HG03159 (cell line): ENCODE measurements around the gene WASF2.
"Not testable (repeated sequence)": the region's sequence is repeated elsewhere in the genome, so short reads cannot be mapped to it uniquely, and the experiment has no call there.

ENCODE experiments used
- ATAC-seq: cut with Tn5 transposase; IDR thresholded peaks from one replicate; pipeline ENCODE4 v1.9.1; 2021; ENCODE audit warnings: mild to moderate bottlenecking, moderate library complexity; ENCODE audit not compliant: unreplicated experiment

Gene WASF2

DNA sequence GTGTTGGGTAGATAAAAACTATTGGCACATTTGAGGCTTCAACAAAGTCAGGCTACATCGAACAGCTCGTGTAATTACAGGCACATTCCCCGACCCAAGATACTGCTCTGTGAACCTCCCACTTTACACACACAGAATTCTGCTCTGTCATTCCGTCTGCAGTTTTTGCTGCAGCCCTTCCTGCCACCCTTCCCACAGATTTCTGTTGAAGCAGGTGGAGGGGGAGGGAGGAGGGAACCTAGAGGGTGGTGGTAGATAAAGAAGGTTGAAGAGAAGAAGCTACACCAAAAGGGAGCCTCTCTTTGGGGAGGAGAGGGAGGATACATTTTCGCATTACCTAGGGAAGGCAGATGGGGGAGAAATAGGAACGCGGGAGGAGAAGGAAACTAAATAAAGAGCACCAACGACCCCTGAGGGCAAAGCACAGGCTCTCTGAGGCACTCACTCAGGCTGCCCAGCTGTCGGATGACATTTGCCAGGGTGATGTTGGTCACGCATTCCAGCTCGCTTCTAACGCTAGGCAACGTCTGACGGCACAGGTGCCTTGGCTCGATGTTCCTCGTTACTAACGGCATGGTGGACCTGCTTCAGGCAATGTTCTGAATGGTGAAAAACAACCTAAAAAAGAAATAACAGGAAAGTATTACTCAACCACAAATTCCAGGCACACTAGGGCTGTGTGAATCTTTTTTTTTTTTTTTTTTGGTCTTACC lies 61.5 kb downstream of the WASF2 start:
- no peak for ATAC-seq

DNA sequence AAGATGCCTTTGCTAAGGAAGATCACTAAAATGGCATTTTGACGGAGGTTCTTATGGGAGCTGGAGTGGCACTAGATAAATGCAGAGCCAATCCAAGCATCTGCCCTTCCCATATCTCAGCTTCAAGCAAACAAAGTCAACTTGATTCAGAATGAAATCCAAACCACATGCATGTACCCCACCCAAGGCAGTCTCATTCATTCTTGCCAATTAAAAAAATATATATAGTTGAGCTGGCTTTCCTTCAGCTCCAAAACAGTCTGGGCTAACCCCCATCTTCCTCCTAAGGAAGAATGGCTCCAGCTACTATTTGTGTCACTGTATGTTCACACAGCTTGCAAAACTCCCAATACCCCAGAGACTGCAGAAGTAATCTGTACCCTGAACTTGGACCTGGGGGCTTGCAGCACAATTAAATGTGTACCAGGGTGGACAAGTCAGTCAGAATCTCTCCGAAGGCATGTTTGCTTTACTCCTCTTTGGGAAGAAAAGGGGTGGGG lies 62.1 kb downstream of the WASF2 start:
- ATAC-seq, result no peak

DNA sequence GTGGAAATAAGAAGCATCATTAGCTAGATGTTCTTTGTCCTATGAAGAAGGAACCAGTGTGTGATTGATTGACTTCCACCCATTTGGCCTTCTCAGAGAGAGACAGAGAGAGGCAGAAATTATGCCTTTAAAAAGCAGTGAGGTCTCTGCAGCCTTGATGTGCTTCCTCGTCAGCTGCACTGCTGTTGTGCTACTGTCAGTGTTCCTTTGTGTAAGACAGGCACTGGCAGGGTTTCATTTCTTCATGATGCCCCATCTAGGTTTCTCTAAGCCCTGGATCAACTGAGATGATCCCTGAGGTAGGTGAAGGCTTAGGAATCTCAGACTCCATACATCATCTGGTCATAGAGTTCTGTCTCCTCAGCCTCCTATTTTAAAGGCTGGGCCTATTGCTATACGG lies 62.6 kb downstream of the WASF2 start:
- ATAC-seq, result no peak

DNA sequence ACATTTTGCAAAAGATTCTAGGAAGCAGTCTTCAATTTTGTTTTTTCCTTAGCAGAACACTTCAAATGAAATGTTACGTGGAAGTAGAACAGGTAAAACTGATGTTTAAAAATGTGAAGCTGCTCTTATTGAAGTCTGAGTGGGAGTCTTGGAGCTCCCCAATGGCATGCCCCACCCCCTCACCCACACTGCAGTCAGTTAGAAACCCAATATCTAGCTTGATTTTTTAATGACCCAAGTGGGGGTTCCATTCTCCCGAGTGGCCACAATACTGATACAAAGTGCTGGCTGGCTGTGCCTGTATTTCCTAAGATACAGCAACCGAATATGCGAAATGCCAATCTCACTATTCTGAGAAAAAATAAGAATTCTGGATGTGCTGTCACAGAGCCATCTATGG lies 66.3 kb downstream of the WASF2 start:
- no peak for ATAC-seq

DNA sequence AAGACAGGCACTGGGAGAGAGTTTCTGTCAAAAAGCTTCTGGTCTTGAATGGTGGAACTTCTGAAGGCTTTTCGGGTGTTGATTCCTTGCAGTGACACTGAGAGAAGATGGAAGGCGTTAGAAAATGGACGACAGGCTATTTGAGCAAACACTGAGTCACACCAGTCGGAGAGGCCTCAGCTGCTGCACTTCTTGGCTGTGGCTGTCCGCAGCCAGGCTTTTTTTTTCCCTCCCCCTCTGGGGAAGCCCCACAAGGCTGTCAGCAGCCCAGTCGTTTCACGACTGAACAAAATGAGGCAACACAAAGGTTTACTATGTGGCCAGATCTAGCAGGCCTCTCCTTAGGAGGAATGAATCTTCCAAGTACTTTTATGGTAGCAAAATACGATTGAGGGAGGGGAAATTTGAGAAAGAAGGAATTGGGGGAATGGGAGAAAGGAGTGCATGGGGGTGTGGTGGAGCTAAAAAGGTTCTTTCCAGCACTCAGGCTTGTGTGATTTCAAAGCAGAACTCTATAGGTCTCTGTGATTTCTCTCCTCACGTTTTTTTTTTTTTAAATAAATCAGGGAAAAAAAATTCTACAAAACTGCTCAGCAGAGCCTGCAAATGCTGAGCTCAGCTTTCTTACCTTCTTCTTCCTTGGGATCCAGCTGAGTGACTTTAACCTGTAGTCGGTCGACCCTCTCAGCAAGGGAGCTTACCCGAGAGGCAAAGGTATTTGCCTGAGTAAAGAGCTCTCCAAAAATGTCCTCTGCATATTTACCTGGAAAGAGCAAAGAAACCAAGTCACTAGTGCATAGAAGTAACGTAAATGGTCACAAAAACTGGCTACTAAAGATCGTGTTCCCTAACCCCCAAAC lies 71.4 kb downstream of the WASF2 start:
- peak; percentile 63 for ATAC-seq

DNA sequence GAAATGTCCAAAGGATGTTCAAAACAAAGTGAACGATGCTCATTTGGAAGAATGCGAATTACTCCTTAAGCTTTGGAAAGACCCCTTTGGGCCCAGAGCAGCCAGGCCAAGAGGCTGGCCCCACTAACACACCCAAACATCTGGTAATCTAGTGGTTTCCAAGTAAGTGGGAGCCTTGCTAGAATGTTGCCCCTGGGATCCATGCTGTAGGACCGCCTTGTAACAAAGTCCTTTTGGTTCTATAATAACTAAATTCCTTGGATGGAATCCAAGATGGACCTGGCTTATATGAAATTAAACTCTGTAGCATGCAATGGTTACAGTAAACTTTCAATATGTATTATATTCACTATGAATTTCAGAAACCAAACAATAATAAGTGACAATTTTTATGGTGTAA lies 72.3 kb downstream of the WASF2 start:
- no peak for ATAC-seq

DNA sequence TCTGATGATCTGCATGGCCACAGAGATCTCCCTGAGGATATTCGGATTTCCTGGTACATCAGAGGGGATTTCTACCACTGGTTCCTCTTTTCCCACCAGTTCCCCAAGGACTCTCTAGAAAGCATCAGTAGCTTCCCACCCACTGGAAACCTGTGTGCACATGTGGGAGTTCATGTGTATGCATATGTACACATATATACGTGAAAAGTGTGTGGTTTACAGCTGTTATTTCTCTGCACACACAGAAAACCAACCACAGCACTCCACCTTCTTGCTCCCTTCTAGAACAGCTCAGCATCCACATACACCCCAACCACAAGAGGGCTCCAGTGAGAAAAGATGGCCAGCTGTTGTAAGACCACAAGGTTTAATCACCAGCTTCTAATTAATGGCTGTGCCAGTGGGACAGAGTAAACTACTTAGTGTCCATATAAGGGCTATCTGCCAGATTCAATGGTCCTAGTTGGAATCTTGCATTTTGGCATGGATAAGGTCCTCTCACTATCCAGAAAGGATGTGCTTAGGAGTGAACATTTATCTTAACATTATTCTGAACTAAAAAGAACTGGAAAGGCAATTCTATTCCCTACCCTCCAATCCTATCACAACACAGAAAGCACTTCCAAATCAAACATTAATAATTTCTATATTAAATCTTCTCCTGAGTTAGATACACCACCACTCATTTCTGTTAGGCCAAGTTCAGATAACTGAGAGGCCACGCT lies 73.4 kb downstream of the WASF2 start:
- no peak for ATAC-seq

DNA sequence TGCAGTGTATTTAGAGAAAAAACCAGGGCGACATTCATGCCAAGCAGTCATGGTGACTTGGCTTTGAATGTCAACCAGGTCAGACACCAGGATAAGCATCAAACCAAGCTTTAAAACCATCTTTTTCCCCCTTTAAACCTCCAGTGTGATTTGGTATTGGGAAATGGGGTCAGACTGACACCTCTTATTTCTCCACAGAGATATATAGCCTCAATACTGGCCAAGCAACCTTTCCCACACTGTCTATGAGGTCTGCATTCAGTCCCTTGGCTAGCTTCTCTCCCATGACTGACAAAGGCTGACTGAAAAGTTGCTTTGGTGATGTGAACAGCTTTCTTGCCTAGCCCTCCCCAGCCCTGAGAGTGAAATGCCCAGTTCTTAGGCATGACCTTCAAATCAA lies 75.9 kb downstream of the WASF2 start:
- ATAC-seq, result no peak

DNA sequence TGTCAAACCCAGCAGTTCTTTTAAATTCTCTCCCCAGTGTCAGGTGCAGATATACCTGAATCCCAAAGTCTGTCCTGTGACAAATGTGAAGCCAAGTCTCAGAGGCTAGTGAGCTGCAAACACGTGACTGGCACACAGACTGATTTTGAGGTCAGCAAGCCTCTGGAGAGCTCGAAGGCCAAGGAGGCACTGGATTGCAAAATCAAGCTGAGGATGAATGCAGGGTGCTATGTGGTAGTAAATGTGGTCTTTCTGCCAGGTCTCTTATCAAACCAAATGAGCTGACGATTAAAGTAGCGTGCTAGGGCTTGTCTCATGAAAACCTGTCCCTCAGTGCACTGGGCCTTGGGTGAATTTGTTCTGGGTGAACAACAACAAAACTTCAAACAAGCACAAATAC lies 77.0 kb downstream of the WASF2 start:
- no peak for ATAC-seq

DNA sequence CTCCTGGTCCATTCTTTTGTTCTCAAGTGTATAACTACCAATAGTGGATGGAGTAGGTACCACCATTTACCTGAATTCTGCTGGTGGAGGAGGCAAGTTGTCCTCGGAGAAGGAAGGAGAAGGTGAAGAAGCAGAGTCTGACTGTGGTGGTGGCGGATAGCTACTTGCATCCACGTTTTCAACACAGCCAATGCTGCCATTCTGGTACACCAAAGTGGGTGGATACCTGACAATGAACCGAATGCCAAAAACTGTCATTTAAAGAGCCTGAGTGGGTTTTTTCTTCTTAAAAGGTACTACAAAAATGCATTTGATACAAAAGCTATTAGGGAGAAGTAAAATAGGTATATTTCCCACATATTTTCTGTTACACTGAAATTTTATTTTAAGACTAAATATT lies 77.5 kb downstream of the WASF2 start:
- ATAC-seq, result no peak

DNA sequence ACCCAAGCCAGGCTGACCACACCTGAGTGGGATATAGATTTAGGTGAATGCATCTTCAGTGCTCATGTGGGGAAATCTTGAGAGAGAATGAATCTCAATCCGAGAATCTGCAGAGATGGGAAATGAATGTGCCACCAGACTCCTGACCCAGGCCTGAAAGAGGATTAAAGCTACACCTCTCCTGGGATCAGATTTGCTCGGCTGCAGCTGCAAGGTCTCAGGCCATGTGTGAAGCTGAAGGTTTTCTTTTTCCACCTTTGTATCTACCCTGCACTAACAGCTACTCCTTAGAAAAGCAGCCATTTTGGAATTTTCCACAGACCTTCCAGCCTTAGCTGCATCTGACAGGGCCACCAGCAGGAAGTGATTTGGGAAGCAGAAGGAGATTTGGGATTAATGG lies 79.3 kb downstream of the WASF2 start:
- no peak for ATAC-seq

DNA sequence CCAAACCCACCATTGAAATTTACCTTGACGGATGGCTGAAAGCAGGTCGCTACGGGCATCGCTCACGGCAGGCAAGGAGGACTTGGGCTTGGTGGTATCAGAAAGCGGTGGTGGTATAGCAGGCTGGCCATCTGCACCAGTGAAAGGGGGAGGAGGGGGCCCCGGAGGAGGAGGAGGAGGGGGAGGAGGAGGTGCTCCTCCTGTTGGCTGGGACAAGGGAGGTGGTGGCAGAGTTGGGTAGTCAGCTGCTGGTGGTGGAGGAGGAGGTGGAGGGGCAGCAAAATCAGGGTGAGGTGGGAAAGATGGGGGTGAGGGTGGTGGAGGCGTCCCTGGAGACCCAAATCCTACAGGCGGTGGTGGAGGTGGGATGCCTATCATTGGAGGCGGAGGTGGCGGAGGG lies 80.3 kb downstream of the WASF2 start:
- ATAC-seq, result no peak

DNA sequence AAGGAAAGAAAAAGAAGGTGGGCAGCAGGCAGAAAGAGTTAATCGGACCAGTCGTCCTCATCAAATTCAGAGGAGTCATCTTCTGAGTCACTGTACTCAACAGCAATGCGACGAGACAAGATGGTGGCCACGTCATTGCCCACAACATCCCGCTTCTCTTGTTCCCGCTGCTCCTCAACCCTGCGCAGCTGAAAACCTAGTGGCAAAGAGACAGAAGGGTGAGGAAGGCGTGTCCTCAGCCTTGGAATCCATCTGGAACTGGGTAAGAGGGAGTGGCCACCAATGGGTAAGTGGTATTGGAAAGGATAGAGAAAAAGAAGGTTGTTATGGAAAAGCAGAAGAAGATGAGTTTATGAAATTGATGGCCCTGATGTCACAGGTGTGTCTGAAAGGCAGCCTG lies 81.8 kb downstream of the WASF2 start:
- ATAC-seq, result no peak

DNA sequence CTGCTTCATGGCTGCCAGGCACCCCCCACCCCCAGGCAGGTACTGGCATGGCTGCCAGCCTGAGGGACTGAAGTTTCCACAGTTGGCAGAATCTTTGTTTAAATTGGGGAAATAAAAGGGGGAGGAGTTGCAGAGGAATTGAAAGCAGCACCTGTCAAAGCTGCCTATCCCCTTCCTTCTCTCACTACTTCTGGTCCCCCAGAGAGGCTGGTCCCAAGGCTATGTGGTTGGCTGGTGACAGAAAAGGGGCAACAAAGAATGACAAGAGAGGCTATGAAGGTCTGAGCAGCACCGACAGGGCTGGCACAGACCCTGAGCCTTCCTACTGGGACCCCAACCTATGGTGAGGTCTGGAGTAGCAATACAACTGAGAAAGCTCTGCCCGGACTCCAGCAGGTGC lies 83.2 kb downstream of the WASF2 start:
- not testable (repeated sequence) for ATAC-seq

DNA sequence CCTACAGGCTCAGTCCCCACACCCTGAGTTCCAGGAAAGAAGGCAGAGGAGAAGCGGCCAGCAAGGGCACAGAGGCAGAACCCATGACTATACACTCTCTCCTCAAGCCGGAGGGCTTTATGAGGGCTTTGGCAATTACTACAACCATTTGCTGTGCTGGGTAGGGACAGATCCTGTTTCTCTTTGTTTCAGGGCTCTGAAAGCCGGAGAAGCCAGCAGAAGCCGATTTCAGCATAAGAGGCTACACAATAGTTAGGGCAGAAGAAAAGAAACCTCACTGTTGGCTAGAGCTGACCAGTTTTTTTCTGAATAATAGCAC lies 83.6 kb downstream of the WASF2 start:
- ATAC-seq, result no peak

DNA sequence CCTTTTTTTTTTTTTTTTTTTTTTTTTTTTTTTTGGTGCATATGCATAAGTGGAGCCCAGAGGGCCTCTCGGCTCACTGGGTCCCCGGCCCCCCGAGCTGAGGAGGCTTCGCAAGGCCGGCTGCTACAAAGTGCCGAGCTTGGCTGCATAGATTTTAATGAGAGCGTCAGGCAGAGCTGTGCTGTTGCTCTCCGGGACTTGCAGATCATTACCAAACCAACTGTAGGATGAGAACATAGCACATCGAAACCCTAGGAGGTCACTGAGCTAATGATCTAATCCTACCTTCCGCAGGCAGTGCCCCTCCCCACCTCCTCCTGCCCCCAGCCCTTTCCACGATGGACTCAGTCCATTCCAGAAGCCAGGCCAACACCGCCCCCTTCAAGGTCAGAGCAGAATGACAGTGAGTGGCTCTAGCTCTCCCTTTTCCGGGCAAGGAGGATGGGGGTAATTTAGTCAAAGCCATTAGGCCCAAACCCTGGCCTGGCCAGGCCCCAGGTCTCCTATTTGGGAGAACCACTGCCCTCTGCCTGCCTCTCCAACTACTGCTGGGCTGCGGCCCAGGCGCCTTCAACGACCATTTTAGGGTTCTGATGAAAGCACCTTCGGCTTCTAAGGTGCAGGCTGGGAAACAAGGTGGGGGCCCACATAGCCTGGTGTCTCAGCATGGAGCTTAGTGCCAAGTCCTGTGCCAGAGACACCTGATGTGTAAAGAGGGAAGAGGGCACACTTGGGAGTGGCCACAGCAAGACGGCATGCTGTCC lies 84.2 kb downstream of the WASF2 start:
- ATAC-seq, result not testable (repeated sequence)

DNA sequence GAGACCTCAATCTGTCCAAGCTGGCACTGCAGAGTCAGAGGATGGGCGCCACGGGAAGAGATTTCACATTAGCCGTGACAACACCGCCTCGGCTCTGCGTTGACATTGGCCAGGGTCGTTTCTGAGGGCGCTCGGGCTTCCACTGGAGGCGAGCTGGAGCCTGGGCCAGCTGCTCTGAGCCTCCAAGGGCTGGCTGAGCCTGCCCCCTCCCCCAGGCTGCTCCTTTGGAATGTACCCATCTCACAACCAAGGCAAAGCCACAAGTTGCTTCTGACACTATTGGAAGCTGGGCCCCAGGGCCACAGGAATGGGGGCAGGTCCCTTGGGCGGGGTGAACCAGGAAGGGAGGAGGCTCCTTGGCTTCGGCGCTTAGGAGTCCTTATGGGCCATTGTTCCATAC lies 84.9 kb downstream of the WASF2 start:
- no peak for ATAC-seq

DNA sequence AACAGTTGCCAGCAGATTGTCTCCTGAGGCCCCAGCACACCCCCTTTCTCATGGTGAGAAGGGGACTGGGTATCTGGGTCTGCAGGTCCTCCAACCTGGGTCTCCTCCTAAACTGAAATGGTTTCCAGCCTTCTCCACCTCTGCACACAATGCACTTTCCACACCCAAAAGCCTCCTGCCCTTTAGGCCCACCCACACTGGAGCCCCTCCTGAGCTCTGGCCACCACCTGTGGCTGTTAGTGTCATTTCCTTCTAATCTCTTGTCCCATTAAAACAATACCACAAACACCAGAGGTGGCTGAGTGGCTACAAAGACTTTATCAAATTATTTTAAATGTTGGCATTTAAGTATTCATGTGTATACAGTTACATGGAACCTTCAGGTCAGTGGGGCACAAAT lies 86.0 kb downstream of the WASF2 start:
- no peak for ATAC-seq

DNA sequence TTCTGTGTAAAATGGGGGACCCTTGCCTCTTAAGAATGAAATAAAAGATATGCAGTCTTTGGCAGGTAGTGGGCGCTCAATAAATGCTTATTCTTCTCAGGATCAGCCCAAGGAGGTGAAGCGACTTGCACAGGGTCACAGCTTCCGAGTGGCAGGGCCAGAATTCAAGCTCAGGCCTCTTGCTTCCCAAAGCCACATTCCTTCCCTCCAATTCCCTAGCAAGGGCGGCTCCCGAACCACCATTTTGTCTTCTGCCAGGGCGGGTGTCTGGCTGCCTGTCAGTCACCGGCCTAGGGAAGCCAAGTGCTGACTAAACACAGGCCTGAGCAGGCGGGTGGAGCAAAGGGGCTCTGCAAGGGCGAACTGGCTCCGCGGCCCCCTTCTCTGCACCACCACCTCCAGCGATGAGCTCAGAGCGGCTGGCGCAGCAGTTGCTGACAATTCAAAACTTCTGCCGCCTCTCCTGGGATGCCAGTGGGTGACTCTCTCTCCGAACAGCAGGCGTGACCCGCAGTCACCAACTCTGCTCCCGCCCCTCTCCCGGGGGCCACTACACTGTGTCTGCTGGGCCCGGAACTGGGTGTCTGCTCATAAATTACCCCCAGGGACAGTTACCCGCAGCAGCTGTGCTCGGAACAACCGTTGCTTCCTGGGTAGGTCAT lies 86.8 kb downstream of the WASF2 start:
- no peak for ATAC-seq

DNA sequence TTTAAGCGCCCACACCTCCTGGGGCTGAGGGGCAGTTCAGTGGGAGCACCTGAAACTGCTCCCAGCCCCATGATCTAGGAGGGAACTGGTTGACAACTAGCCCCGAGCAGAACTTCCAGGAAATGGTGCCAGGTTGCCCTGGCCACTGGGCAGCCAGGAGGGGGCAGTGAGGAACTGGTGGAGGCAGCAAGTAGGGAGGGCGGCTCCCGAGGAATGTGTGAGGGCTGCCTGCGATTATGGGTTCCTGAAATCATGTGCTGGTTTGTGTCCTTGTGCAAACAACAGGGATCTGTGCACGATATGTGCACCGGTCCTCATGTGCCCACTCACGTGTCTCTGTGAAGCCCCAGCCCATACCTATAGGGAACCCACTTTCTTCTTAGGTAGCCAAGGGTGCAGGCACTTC lies 87.6 kb downstream of the WASF2 start:
- no peak for ATAC-seq

DNA sequence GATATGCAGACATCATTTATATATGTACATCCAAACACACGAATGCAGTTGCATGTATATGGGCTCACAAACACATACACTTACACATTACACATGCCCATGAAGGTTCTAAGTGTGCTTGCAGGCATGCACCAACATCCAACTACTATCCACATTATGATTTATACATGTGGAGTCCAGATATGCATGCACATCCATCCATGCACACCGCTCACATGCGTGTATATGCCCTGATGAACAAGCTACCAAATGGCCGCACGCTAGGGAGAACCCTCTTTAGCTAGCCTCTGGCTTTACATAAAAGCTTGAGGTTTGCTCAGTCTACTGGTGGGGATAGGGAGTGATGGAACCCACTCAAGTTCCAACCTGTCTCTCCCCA lies 89.0 kb downstream of the WASF2 start:
- ATAC-seq, result no peak
